HEK293 (cell line): ENCODE results near the gene FFAR1.

Experiments
- ATF2 ChIP-seq: fragments of 450-650 bp; formaldehyde crosslinking; IDR thresholded peaks from 2 replicates; pipeline ENCODE4 v1.5.1; 2016; ENCODE audit warnings: missing biosample characterization, missing genetic modification characterization, low read depth
- CTCF ChIP-seq: fragments of 450-650 bp; formaldehyde crosslinking; IDR thresholded peaks from 2 replicates; pipeline ENCODE4 v1.5.1; 2016; ENCODE audit warnings: missing biosample characterization, missing genetic modification characterization
- ZNF138 ChIP-seq: fragments of 450-650 bp; formaldehyde crosslinking; IDR thresholded peaks from 2 replicates; pipeline ENCODE4 v1.5.1; 2016; ENCODE audit warnings: missing biosample characterization, missing genetic modification characterization, borderline replicate concordance
- ZNF610 ChIP-seq: fragments of 450-650 bp; formaldehyde crosslinking; IDR thresholded peaks from 2 replicates; pipeline ENCODE4 v1.5.1; 2016; ENCODE audit warnings: missing biosample characterization, missing genetic modification characterization, borderline replicate concordance
- ZNF776 ChIP-seq: fragments of 450-650 bp; formaldehyde crosslinking; IDR thresholded peaks from 2 replicates; pipeline ENCODE4 v1.5.0; 2017; ENCODE audit warnings: missing biosample characterization, missing genetic modification characterization, borderline replicate concordance
- ZNF785 ChIP-seq: fragments of 450-650 bp; formaldehyde crosslinking; IDR thresholded peaks from 2 replicates; pipeline ENCODE4 v1.5.1; 2016; ENCODE audit warnings: missing biosample characterization, missing genetic modification characterization

- TF ChIP-seq CTCF (tag by site-specific recombination) (no peak), ATF2 (tag by site-specific recombination) (no peak), ZNF785 (tag by site-specific recombination) (no peak), ZNF610 (tag by site-specific recombination) (no peak), ZNF138 (tag by site-specific recombination) (no peak), ZNF776 (no peak)
Measured at GRCh38 chr19:35370722-35371121, 23.0 kb downstream of the FFAR1 start, which contains the start of gene GPR42.
